Measurements from ENCODE around the gene MYBL2. TPM values are rescaled to one million over a fixed set of nuclear protein-coding genes. Genes with fewer than 3 reads are reported as not detected.
A peak's percentile ranks its signal among the peaks of the same experiment; 100 is the strongest.

MYBL2 gene
- polyA plus RNA-seq, 3 donors, result 0.08 to 0.10 TPM; not detected in 1

DNA sequence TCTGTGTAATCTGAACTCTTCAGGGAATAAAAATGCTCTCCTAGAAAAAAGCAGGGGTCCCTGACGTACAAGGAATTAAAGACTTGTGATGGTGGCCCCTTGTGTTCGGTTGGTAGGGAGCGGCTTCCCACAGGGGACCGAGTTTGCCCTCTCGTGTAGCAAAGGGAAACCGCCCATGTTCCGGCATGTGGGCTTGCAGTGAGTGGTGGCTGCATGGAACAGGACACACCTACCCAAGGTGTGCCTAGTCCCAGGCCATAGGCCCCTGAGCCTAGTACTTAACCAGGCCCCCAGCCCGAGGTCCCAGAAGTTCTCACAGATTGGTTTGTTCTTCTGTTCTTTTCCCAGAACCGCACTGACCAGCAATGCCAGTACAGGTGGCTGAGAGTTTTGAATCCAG lies 15.5 kb downstream of the MYBL2 start:
- peaks cover 25 to 59% of the 10 kb centered on the region in 2 donors for H3K36me3 Mint-ChIP-seq
- H3K27ac ChIP-seq (ENCODE audit: low read depth in 1 of 2, low read length in 2 of 2), result no peak overlapping the region
- H3K36me3 ChIP-seq (replicated peaks in 1 of 2; ENCODE audit: control insufficient read depth in 1 of 2, insufficient read depth in 2 of 2, low read length in 2 of 2), result peaks cover 3 to 8% of the 10 kb centered on the region in 2 donors
- H3K4me2 ChIP-seq (replicated peaks; ENCODE audit: extremely low read depth, low read length, poor library complexity, severe bottlenecking), result no peak overlapping the region
- DNase-seq, result no peak
- no peaks in the 10 kb centered on the region for H3K9me3 ChIP-seq (replicated peaks in 1 of 2; ENCODE audit: control insufficient read depth in 1 of 2, insufficient read depth in 1 of 2, low read length in 2 of 2)
- intact Hi-C loops (cut with micrococcal nuclease), result no loop called here
- TF ChIP-seq, protein P1, sequence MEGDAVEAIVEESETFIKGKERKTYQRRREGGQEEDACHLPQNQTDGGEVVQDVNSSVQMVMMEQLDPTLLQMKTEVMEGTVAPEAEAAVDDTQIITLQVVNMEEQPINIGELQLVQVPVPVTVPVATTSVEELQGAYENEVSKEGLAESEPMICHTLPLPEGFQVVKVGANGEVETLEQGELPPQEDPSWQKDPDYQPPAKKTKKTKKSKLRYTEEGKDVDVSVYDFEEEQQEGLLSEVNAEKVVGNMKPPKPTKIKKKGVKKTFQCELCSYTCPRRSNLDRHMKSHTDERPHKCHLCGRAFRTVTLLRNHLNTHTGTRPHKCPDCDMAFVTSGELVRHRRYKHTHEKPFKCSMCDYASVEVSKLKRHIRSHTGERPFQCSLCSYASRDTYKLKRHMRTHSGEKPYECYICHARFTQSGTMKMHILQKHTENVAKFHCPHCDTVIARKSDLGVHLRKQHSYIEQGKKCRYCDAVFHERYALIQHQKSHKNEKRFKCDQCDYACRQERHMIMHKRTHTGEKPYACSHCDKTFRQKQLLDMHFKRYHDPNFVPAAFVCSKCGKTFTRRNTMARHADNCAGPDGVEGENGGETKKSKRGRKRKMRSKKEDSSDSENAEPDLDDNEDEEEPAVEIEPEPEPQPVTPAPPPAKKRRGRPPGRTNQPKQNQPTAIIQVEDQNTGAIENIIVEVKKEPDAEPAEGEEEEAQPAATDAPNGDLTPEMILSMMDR (IDR thresholded peaks at IDR 0.05), result no peak
- peak overlapping the region in 1 of 7 donors; percentile 37 for H3K27ac Mint-ChIP-seq
- H3K4me1 ChIP-seq (ENCODE audit: control insufficient read depth in 1 of 2, insufficient read depth in 2 of 2, low read length in 2 of 2), result no peaks in the 10 kb centered on the region
- WGBS (ENCODE audit: insufficient coverage), result 97% methylated on average over 9 of the region's 9 CpGs
- H3K9me3 Mint-ChIP-seq, result peaks cover 0 to 1% (median 0%) of the 10 kb centered on the region in 7 donors
- H4K20me1 ChIP-seq (ENCODE audit: insufficient read depth, low read length), result no peaks in the 10 kb centered on the region
- no peak overlapping the region for H2AFZ ChIP-seq (ENCODE audit: insufficient read depth, low read depth, low read length, poor library complexity, severe bottlenecking)
- H3K4me3 Mint-ChIP-seq, result no peak overlapping the region
- no peaks in the 10 kb centered on the region for H3K79me2 ChIP-seq (ENCODE audit: insufficient read depth, low read length)
- H3K9ac ChIP-seq (ENCODE audit: insufficient read depth, low read length, poor library complexity, severe bottlenecking), result no peak overlapping the region
- no peaks in the 10 kb centered on the region for H3K27me3 ChIP-seq (ENCODE audit: control insufficient read depth in 2 of 2, insufficient read depth in 2 of 2, low read length in 2 of 2)
- no peaks in the 10 kb centered on the region for H3K27me3 Mint-ChIP-seq (ENCODE audit: low read depth in 3 of 3)
- peaks cover 1% of the 10 kb centered on the region for H3K4me1 Mint-ChIP-seq
- no peak overlapping the region for H3K4me3 ChIP-seq (replicated peaks in 1 of 3; ENCODE audit: low read depth in 2 of 3, low read length in 3 of 3)

DNA sequence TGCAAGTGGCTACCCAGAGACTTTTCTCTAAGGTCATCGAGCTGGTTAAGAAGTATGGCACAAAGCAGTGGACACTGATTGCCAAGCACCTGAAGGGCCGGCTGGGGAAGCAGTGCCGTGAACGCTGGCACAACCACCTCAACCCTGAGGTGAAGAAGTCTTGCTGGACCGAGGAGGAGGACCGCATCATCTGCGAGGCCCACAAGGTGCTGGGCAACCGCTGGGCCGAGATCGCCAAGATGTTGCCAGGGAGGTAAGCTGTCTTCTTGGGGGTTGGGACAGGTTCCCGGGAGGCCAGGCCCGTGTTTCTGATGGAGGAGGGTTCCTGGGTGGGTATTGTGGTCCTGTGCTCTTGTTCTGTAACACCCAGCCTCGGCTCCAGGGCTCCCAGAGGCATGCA lies 19.9 kb downstream of the MYBL2 start:
- DNase-seq, result no peak
- Histone ChIP-seq H3K27me3 (ENCODE audit: control insufficient read depth in 2 of 2, insufficient read depth in 2 of 2, low read length in 2 of 2) (no peaks in the 10 kb centered on the region), H3K9ac (ENCODE audit: insufficient read depth, low read length, poor library complexity, severe bottlenecking) (no peak overlapping the region), H3K9me3 (replicated peaks in 1 of 2; ENCODE audit: control insufficient read depth in 1 of 2, insufficient read depth in 1 of 2, low read length in 2 of 2) (no peaks in the 10 kb centered on the region), H3K4me1 (ENCODE audit: control insufficient read depth in 1 of 2, insufficient read depth in 2 of 2, low read length in 2 of 2) (no peaks in the 10 kb centered on the region), H3K4me3 (replicated peaks in 1 of 3; ENCODE audit: low read depth in 2 of 3, low read length in 3 of 3) (no peak overlapping the region), H4K20me1 (ENCODE audit: insufficient read depth, low read length) (no peaks in the 10 kb centered on the region), H2AFZ (ENCODE audit: insufficient read depth, low read depth, low read length, poor library complexity, severe bottlenecking) (no peak overlapping the region), H3K4me2 (replicated peaks; ENCODE audit: extremely low read depth, low read length, poor library complexity, severe bottlenecking) (no peak overlapping the region), H3K79me2 (ENCODE audit: insufficient read depth, low read length) (no peaks in the 10 kb centered on the region), H3K27ac (ENCODE audit: low read depth in 1 of 2, low read length in 2 of 2) (no peak overlapping the region), H3K36me3 (replicated peaks in 1 of 2; ENCODE audit: control insufficient read depth in 1 of 2, insufficient read depth in 2 of 2, low read length in 2 of 2) (peaks cover 3 to 17% of the 10 kb centered on the region in 2 donors)
- intact Hi-C loops (cut with micrococcal nuclease), result no loop called here
- Mint-ChIP-seq H3K9me3 (peaks cover 0 to 1% (median 0%) of the 10 kb centered on the region in 7 donors), H3K4me1 (peaks cover 1% of the 10 kb centered on the region), H3K27ac (peak overlapping the region in 1 of 7 donors; percentile 2), H3K27me3 (ENCODE audit: low read depth in 3 of 3) (no peaks in the 10 kb centered on the region), H3K4me3 (no peak overlapping the region), H3K36me3 (peaks cover 29 to 53% of the 10 kb centered on the region in 2 donors)
- TF ChIP-seq, protein P1 (IDR thresholded peaks at IDR 0.05), result no peak
- WGBS (ENCODE audit: insufficient coverage), result 93% methylated on average over 13 of the region's 13 CpGs

Data from CD14-positive monocyte (primary cell).